Hypothalamus (tissue), 51 donors: ENCODE results near the gene THSD7B.
"Not testable (repeated sequence)": the region's sequence is repeated elsewhere in the genome, so short reads cannot be mapped to it uniquely, and the experiment has no call there.

Experiments used
- DNase-seq, 51 donors: peaks; one replicate each; lab custom pipeline; 2025; lab: John Stamatoyannopoulos, UW

THSD7B gene

GRCh38 chr2:137031731-137032130, 266.4 kb downstream of the THSD7B start:
- no peak for DNase-seq

GRCh38 chr2:137036619-137037018, 271.3 kb downstream of the THSD7B start:
- DNase-seq, result no peak

GRCh38 chr2:137039482-137040152, 274.3 kb downstream of the THSD7B start:
- no peak for DNase-seq

GRCh38 chr2:137047369-137047768, 282.0 kb downstream of the THSD7B start:
- DNase-seq, result no peak

GRCh38 chr2:137048455-137048854, 283.1 kb downstream of the THSD7B start:
- no peak for DNase-seq

- no peak for DNase-seq
Observed at GRCh38 chr2:137049518-137049917, 284.2 kb downstream of the THSD7B start.

- DNase-seq, result no peak
Observed at GRCh38 chr2:137050949-137051348, 285.6 kb downstream of the THSD7B start.

- no peak for DNase-seq
Observed at GRCh38 chr2:137051778-137052398, 286.5 kb downstream of the THSD7B start.

- no peak for DNase-seq
Observed at GRCh38 chr2:137056704-137057103, 291.4 kb downstream of the THSD7B start.

- not testable (repeated sequence) for DNase-seq
Observed at GRCh38 chr2:137076111-137076765, 310.9 kb downstream of the THSD7B start.

- DNase-seq, result no peak
Observed at GRCh38 chr2:137091704-137092103, 326.4 kb downstream of the THSD7B start.

GRCh38 chr2:137093116-137093515, 327.8 kb downstream of the THSD7B start:
- DNase-seq, result no peak

GRCh38 chr2:137096187-137096586, 330.8 kb downstream of the THSD7B start:
- no peak for DNase-seq

- no peak for DNase-seq
Observed at GRCh38 chr2:137096693-137097092, 331.3 kb downstream of the THSD7B start.

- not testable (repeated sequence) for DNase-seq
Observed at GRCh38 chr2:137101814-137102213, 336.5 kb downstream of the THSD7B start.

GRCh38 chr2:137107904-137108303, 342.6 kb downstream of the THSD7B start:
- no peak for DNase-seq

- no peak for DNase-seq
Observed at GRCh38 chr2:137111896-137112295, 346.6 kb downstream of the THSD7B start.

- no peak for DNase-seq
Observed at GRCh38 chr2:137115081-137115794, 349.9 kb downstream of the THSD7B start.

GRCh38 chr2:137115795-137116089, 350.4 kb downstream of the THSD7B start:
- no peak for DNase-seq

- DNase-seq, result no peak
Observed at GRCh38 chr2:137117385-137117784, 352.0 kb downstream of the THSD7B start.

GRCh38 chr2:137118140-137118539, 352.8 kb downstream of the THSD7B start:
- DNase-seq, result no peak

GRCh38 chr2:137123226-137123625, 357.9 kb downstream of the THSD7B start:
- DNase-seq, result no peak
